ENCODE measurements around the gene ARL3.

DNA sequence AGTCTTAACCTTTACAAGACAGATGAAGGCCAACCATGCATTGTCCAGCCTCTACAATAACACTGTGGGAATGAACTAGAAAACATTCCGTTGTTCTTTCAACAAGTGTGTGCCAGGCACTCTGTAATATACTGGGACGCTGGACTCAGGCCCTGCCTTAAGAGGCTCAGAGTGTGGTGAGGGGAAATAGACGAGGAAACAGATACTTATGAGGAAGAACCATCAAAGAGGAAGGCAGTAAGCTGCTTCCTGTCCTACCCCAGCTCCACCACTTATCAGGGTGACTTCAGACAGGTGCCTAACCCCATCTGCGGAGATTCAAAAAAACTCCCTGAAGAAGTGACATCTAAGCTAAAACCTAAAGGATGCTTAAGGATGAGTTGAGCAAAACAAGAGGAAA lies 78.8 kb downstream of the ARL3 start:
- TF ChIP-seq EP300 (IDR thresholded peaks at IDR 0.05) (no peak), POLR2AphosphoS5 (IDR thresholded peaks at IDR 0.05) (no peak)
- TF ChIP-seq, protein P1, sequence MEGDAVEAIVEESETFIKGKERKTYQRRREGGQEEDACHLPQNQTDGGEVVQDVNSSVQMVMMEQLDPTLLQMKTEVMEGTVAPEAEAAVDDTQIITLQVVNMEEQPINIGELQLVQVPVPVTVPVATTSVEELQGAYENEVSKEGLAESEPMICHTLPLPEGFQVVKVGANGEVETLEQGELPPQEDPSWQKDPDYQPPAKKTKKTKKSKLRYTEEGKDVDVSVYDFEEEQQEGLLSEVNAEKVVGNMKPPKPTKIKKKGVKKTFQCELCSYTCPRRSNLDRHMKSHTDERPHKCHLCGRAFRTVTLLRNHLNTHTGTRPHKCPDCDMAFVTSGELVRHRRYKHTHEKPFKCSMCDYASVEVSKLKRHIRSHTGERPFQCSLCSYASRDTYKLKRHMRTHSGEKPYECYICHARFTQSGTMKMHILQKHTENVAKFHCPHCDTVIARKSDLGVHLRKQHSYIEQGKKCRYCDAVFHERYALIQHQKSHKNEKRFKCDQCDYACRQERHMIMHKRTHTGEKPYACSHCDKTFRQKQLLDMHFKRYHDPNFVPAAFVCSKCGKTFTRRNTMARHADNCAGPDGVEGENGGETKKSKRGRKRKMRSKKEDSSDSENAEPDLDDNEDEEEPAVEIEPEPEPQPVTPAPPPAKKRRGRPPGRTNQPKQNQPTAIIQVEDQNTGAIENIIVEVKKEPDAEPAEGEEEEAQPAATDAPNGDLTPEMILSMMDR (IDR thresholded peaks at IDR 0.05) = no peak

Data from suprapubic skin (tissue), 4 donors.